Activated CD4-positive, alpha-beta T cell treated with anti-CD3 and anti-CD28 coated beads for 4 hours (primary cell): ENCODE measurements around the gene TRPC4AP.
"Not testable (repeated sequence)": the region's sequence is repeated elsewhere in the genome, so short reads cannot be mapped to it uniquely, and the experiment has no call there.

Experiments
- DNase-seq, 2 donors: peaks; one replicate each; pipeline ENCODE4 v3.0.0-alpha.2; 2020

Gene TRPC4AP

DNA sequence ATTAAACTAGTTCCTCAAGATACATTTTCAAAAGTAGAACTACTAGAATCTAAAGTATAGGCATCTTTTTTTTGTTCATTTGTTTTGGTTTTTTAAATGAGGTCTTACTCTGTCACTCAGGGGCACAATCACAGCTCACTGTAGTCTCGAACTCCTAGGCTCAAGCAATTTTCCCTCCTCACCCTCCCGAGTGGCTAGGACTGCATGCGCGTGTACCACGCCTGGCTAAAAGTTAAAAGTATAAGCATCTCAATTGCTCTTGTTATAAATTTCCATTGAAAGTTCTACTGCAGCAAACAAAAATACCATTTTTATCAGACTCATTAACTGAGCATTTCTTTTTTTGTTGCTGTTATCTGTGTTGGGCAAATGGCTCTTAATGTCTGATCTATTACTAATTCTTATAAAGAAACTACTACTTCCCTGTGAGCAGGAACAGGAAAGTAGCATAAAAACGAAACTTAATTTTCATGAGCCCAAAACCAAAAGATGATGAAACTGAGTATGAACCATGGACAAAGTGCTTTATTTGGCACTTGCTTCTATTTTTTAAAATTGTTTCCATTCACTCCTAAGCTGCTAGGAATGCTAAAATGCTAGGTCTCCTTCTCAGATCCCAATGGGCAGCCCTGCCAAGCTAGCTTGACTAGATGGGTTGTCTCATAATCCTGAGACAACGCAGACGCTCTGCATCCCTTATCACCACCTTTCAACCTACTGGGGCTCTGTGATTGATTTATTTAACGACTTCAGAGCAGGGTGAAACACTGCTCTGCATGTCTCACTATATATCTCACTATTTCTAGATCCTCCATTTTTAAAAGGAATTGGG lies 36.9 kb downstream of the TRPC4AP start:
- DNase-seq = no peak

DNA sequence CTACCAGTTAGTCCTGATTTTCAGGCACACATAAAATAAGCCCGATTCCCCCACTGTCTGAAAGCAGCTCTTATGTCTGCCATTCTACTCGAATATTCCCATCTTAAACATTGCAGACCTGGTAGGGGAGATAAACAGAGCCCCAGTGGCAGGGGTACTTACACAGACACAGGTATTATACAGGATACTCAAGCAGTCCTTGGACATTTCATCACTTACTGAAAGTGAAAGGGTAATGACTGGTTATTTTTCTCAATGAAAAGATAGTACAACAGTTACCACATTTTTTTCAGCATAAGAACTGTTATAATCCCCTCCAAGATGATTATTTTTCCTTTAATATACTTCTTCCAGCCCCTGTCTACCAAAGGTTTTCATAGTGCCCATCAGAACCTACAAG lies 37.8 kb downstream of the TRPC4AP start:
- DNase-seq = no peak

DNA sequence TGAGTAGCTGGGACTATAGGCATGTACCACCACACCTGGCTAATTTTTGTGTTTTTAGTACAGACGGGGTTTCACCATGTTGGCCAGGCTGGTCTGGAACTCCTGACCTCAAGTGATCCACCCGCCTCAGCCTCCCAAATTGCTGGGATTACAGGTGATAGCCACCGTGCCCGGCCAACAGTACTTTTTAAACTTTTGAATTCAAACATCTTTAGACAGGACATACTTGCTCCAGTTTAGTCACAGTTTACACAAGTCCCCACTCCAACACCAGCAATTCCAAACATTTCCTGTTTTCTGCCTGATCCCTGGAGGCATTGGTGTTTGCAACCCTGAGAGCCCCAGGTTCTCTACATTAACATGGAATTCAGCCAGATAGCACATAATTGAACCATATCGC lies 40.0 kb downstream of the TRPC4AP start:
- DNase-seq = not testable (repeated sequence)

DNA sequence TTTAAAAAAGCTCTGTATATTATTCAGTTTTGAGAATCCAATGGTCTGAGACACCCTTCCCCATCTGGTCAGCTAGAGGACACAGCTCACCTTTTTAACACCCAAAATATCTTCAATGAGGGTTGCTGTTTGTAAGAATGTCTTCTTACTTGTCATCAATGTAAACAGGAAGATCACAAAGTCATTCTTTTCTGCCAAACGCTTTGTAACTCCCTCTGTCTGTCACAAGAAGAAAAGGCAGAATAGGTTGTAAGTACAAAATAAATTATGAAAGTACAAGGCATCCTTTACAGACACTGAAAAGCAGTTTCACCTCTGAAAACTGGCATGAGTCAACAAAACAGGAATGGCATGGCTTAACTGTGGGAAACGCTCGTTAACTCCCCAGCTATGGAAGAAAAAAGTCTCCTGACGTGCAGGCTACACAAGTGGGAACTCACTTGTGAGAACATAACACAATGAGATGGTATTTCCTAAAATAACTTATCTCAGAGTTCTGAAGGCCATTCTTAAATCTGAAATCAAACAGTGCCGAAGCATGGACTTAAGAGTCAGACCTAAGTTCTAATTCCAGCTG lies 42.7 kb downstream of the TRPC4AP start:
- DNase-seq = no peak

DNA sequence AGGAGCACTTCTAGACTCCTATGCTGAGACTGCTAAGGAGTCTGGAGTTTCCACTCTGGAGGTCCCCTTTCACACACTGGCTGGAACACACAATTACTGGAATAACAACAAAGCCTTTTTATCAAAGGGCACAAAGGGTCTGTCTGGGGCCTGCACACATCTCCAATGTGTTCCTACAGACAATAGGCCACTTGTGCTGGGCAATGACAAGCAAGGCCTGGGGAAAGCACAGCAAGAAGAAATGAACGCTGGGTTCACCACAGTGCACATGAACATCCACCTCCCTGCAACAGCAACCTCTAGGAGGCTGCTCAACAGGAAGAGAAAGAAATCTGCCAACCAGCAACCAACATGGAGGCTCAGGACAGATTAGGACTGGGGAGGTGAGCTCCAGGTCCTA lies 43.9 kb downstream of the TRPC4AP start:
- DNase-seq = no peak

DNA sequence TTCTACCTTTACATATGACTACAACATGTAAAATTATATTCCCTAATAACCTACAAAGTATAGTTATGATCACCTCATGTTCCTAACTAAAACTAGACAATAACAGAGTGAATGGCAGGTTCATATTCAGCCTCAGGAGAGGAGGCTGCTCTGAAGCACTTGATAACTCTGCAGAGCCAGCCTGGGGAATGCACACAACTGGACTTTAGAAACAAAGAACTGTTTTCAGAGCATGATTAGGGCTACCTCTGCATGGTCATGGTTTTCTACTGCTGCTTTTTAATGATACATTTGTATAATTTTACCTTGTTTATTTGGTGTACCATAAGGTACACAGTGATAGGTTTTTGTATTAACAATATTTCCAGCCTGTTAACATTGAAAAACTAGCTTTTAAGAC lies 50.3 kb downstream of the TRPC4AP start:
- DNase-seq = no peak

DNA sequence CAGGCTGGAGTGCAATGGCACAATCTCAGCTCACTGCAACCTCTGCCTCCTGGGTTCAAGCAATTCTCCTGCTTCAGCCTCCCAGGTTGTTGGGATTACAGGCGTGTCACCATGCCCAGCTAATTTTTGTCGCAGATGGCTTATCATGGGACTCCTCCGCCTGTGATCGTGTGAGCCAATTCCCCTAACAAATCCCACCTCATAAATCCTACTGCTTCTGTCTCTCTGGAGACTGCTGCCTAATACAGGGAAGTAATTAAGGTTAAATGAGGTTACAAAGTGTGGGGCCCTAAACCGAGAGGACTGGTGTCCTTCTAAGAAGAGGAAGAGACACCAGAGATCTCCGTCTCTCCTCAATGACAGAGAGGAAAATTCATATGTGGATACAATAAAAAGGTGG lies 52.0 kb downstream of the TRPC4AP start:
- DNase-seq = no peak

DNA sequence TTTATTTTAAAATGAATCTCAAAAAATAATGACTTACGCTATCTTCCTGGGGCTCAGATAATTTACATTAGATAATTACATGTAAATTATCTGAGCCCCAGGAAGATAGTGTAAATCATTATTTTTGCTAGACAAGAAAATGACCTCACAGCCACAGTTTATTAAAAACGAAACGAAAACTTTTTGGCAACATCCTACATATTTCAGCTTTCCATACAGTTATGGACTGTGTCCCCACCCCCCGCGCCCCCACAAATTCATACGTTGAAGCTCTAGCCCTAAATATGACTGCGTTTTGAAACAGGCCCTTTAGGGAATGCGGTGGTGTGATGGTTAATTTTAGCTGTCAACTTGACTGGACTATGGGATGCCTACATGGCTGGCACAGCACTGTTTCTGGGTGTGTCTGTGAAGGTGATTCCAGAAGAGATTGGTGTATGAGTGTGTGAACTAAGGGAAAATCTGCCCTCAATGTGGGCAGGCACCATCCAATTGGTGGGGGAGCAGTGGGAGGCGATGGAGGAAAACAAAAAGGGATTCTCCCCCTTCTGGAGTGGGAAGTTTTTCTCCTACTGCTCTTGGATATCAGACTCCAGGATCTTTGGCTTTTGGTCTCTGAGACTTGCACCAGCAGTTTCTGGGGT lies 52.6 kb downstream of the TRPC4AP start:
- DNase-seq = no peak

DNA sequence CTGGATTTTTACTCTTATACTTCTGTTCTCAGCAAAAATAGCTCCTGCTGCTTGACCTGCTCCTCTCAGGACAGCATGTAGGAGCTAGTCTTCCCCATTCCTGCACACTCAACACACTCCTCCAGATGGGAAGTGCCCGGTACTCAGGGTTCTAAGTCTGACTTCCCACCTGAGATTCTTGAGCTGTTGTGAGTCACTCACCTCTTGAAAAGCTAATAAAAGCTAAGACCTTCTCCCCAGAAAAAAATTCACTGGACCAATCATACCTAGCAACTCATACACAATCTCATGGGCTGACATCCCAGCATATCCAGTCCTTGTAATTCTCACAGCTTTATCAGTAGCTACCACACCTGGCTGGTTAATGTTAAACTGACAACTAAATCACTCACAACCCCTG lies 53.5 kb downstream of the TRPC4AP start:
- DNase-seq = no peak

DNA sequence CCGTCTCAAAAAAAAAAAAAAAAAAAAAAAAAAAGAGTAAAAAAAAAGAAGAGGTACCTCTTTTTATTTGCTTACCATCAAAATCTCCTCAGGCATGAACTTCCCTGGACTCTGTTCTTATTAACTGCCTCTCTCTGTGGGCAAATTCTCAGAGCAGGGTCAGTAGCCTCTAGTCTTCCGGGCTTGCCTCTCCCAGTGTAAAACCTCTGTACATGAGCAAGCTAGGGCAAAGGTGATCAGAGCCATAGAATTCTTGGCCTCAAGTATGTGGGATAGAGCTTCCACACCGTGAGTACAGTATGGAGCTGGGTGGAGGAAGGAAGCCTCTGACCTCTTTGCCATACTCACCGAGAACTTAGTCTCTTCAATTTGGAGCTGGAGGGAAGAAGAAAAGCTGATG lies 58.5 kb downstream of the TRPC4AP start:
- no peak for DNase-seq

DNA sequence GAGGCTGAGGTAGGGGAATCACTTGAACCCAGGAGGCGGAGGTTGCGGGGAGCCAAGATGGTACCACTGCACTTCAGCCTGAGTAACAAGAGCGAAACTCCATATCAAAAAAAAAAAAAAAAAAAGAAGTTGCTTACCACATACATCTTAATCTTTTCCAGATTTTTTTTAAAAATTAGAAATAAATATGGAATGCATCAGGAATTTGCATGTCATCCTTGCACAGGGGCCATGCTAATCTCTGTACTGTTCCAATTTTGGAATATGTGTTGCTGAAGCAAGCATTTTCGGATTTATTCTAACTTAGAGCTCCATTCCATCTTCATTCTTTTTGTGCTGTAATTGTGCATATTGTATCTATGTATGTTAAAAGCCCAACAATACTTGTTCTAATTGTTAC lies 62.5 kb downstream of the TRPC4AP start:
- no peak for DNase-seq

DNA sequence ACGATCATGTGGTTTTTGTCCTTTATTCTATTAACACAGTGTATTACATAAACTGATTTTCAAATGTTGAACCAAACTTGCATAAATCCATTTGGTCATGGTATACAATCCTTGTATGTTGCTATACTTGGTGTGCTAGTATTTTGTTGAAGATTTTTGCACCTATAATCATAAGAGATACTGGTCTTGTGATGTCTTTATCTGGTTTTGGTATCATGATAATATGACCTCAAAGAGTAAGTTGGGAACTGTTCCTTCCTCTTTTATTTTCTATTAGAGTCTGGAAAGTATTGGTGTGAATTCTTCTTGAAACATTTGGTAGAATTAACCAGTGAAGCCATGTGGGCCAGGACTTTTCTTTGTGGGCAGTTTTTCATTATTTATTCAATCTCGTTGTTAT lies 65.3 kb downstream of the TRPC4AP start:
- DNase-seq = no peak

DNA sequence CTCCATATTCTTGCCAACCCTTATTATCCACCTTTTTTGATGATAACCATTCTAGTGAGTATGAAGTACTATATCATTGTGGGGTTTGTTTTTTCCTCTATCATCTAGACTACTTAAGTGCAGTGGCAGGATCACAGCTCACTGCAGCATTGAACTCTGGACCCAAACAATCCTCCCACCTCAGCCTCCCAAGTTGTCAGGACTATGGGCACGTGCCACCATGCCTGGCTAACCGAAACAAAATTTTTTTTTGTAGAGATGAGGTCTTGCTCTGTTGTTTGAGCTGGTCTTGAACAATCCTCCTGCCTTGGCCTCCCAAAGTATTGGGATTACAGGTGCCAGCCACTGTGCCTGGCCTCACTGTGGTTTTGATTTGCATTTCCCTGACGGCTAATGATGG lies 67.5 kb downstream of the TRPC4AP start:
- DNase-seq = no peak

DNA sequence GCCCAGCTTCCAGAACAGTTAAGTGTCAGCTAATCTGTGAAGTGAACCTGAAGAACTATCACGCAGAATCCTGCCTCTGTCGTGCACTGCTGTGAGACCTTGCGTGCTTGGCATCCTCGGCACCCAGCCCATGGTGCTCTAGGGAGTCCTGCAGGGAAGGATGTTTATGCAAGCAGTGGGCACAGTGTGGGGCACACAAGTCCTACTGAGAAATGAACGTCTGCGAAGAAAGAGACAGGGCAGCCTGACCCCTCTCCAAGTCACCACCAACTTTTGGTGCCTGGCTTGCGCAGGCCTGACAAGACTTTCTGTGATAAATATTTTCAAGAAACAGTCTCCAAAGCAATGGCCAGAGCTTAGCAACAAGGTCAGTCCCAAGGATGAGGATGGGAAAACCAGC lies 69.0 kb downstream of the TRPC4AP start:
- no peak for DNase-seq

DNA sequence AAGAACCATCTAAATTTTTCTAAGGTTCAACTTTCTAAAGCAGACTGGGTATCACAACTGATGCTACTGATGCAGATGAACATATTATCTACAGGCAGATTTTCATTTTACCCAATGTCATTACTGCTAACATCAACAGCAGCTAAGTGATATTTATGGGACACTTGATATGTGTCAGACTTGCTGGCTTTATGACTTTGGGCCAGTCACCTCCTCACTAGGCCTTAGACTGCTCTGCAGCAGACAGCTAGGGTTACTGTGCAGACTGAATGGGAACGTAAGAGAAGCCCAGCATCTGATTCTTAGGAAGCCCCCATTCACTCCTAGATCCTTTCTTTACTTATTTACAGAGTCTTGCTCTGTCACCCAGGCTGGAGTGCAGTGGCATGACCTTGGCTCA lies 70.8 kb downstream of the TRPC4AP start:
- no peak for DNase-seq

DNA sequence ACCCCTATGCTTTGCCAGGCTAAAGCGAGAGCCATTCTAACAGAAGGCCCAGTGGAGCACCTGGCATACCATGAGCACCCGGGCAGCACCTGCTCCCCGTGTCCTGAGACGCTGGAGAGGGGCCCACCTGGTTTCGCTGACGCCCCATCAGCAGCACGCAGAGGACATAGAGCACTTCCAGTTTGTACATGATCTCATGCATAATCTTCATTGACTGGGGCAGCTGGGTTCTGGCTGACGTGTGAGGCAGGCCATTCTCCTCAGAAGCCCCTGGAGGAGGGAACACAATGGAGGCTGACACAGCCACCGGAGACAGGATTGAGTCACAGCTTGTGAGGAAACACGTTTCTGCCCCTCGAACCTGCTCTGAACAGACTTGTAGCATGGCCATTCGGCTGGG lies 71.5 kb downstream of the TRPC4AP start:
- no peak for DNase-seq

DNA sequence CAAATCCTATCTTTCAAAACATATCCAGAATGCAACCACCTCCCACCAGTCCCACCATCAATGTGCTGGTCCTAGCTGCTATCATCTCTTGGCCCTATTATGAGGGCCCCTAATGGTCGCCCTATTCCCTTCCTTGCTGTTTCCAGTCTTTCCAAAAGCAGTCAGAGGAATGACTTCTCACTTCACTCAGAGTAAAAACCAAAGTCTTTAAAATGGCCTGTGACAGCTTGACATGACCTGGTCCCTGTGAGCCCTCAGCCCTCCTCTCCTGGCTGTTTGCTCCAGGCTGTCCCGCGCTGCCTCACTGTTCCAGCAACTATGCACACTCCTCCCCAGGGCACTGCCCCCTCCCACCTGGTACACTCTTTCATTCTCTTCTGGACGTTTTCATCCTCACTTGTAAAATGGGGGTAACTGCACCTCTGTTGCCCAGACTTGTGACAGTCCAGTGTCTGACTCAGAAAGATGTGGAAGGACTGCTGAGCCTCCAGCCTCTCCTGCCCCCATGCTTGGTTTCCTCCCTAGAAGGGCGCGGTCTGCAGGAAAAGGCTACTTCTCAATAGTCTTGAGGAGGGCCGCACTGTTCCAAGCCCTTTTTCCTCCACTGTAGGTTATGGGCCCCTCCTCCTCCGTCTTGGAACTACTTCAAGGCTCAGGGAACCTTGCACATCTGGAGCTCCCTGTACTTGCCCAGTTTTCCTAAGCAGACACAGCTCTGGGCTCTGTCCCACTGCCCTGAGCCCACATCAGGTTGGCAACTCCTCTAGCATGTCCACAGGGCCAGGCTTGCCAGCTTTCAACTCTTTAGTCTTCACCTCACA lies 72.3 kb downstream of the TRPC4AP start:
- no peak for DNase-seq

DNA sequence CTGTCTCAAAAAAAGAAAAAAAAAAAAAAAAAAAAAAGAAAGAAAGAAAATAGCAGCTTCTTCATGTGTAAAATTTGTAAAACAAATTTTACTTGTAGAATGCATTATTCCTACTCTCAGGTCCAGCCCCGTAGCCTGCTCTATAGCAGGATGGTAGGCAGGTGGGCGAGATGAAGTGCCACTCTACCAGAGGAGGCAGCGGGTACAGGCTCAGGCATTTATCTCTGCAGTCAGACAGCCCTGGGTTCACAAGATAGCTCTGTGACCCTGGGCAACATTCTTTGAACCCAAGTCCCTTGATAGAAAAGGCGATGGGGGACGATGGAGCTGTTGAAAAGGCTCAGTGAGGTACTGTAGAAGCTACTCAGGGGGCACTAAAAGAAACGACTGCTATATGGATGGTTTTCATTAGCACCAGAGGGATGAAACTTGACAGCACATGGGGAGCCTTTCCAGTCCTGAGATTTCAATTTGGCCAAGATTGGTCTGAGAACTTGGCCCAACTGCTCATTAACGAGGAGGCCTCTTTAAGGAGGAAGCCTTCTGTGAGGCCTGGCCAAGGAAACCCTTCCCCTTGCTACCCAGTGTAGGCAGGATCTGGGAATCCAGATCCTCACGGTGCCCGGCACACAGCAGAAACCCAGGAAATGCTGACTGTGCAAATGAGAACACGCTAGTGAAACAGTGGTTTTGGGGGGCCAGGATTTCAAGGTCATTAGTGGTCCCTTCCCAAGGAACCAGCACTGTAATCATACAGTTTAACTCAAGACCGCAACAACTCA lies 73.8 kb downstream of the TRPC4AP start:
- no peak for DNase-seq

DNA sequence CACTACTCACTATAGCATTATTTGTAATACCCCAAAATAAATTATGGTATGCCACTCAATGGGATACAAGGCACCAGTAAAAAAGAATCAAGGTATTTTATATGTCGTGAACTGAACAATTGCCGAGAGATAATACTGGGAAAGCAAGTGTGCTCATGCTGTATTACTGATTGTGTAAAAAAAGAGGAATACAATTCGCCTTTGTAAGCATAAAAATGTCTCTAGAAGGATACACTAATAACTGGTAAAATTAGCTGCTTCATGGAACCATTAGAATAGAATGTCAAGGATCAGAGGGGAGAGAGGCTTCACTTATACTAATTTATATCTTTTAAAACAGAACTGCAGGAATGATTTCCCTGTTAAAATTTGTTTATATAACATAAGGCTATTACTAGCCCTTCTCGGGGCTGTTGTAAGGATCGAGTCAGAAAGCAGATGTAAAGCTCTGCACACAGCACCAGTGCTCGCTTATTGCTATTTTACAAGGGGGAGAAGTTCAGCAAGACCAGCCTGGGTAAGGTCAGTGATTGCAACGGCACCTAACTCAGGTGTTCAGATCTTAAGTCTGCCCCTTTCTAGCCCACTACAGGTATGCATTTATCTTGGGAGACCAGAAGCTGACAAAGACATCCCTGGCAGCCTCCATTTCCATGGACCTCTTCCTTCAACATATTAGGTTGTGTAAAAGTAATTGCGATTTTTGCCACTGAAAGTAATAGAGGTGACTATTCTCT lies 75.3 kb downstream of the TRPC4AP start:
- DNase-seq = no peak

DNA sequence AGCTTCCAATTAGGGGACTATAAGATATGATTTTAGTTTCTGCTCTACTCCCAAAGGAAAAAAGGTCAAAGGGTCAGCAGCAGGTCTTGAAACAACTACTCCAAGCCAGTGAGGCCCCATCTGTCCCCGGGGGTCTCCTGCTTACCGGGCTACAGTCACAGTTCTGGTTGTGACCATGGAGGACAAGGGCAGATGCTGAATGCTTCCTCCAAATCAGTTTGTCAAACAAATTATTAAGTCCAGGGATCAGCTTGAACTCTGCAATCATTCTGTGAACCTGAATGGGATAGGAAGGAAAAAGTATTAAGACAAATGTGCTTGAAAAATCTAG lies 76.8 kb downstream of the TRPC4AP start:
- no peak for DNase-seq

DNA sequence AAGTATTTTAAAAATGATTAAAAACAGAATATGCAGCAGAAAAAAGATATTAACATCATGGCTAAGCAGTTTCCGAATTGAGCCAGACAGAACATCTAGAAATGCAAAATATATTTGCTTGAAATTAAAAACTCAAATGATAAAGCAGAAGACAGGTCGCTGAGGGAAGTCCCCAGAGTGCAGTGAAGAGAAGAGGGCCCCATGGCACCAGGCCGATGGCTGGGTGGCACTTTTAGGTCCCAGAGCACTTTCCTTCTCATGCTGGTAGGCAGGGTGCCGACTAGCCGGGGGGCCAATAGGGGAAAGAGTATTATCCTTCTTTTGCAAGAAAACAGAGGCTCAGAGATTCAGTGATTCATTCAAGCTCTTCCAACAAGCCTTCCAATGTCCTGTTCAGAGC lies 78.1 kb downstream of the TRPC4AP start:
- DNase-seq = no peak
